Left ventricle myocardium inferior (tissue), 1 donor: ENCODE data around the gene PRTG. TPM values are rescaled to one million over a fixed set of nuclear protein-coding genes. Genes with fewer than 3 reads are reported as not detected.
"Not testable (repeated sequence)": the region's sequence is repeated elsewhere in the genome, so short reads cannot be mapped to it uniquely, and the experiment has no call there.

Experiments used
- DNase-seq: peaks from one replicate; pipeline ENCODE4 v3.0.0-alpha.2; 2020
- H3K27ac ChIP-seq: fragments of 200-600 bp; replicated peaks from 2 replicates; pipeline ENCODE4 v1.8.0; 2021
- H3K27me3 ChIP-seq: fragments of 200-600 bp; 2 replicates; pipeline ENCODE4 v1.8.0; 2021; ENCODE audit warnings: low read depth
- H3K36me3 ChIP-seq: fragments of 200-600 bp; 2 replicates; pipeline ENCODE4 v1.8.0; 2021
- H3K4me1 ChIP-seq: fragments of 200-600 bp; 2 replicates; pipeline ENCODE4 v1.8.0; 2021
- H3K4me3 ChIP-seq: fragments of 200-600 bp; 2 replicates; pipeline ENCODE4 v1.8.0; 2021; ENCODE audit warnings: mild to moderate bottlenecking, moderate library complexity
- H3K9me3 ChIP-seq: fragments of 200-600 bp; replicated peaks from 2 replicates; pipeline ENCODE4 v1.8.0; 2021
- CTCF ChIP-seq: fragments of 200-600 bp; IDR thresholded peaks from 2 replicates; pipeline ENCODE4 v1.8.0; 2021; ENCODE audit warnings: antibody characterized with exemption, mild to moderate bottlenecking, borderline replicate concordance
- intact Hi-C: fragments of 100-400 bp; cut with micrococcal nuclease; formaldehyde crosslinking; loops from one replicate; pipeline ENCODE4 v1.11.0; 2022
- total RNA-seq: library from RNA; stranded (reverse); fragmentation: NEBNext Ultra II Directional; extraction: Animal tissue kit (Norgen Biotek cat#: 25700); gene quantifications from one replicate; pipeline ENCODE4 v1.2.1, GENCODE V29; 2021
- donor health status: DM: no; HTN: yes; CAD: no; lungs with severe emphysema.

The PRTG gene
- total RNA-seq, 1 donor from 2014 or later, result 0.69 TPM

GRCh38 chr15:55694652-55695150, 48.3 kb downstream of the PRTG start:
- Histone ChIP-seq H3K4me1 (no peaks in the 10 kb centered on the region), H3K27ac (no peak overlapping the region), H3K4me3 (no peak overlapping the region), H3K9me3 (no peaks in the 10 kb centered on the region), H3K36me3 (no peaks in the 10 kb centered on the region), H3K27me3 (no peaks in the 10 kb centered on the region)
- TF ChIP-seq CTCF, result no peak
- DNase-seq, result no peak
- intact Hi-C loops, result no loop called here

- DNase-seq, H3K27me3 ChIP-seq, H3K4me1 ChIP-seq, H3K9me3 ChIP-seq, H3K36me3 ChIP-seq, H3K27ac ChIP-seq, intact Hi-C loops, H3K4me3 ChIP-seq: not testable (repeated sequence)
These were observed 49.8 kb downstream of the PRTG start for GRCh38 chr15:55693116-55693515.

GRCh38 chr15:55687792-55688191, 55.2 kb downstream of the PRTG start:
- intact Hi-C loops, result no loop called here
- no peak overlapping the region for H3K4me3 ChIP-seq
- TF ChIP-seq CTCF, result no peak
- no peak overlapping the region for H3K27ac ChIP-seq
- no peaks in the 10 kb centered on the region for H3K4me1 ChIP-seq
- no peaks in the 10 kb centered on the region for H3K27me3 ChIP-seq
- no peaks in the 10 kb centered on the region for H3K36me3 ChIP-seq
- no peaks in the 10 kb centered on the region for H3K9me3 ChIP-seq
- no peak for DNase-seq

GRCh38 chr15:55685286-55685685, 57.7 kb downstream of the PRTG start:
- intact Hi-C loops, result no loop called here
- no peaks in the 10 kb centered on the region for H3K4me1 ChIP-seq
- H3K27ac ChIP-seq, result no peak overlapping the region
- H3K4me3 ChIP-seq, result no peak overlapping the region
- H3K9me3 ChIP-seq, result no peaks in the 10 kb centered on the region
- H3K36me3 ChIP-seq, result no peaks in the 10 kb centered on the region
- no peak for DNase-seq
- H3K27me3 ChIP-seq, result no peaks in the 10 kb centered on the region
- TF ChIP-seq CTCF, result no peak

- no peak for TF ChIP-seq CTCF
- intact Hi-C loops, result no loop called here
- Histone ChIP-seq H3K36me3 (no peaks in the 10 kb centered on the region), H3K4me3 (no peak overlapping the region), H3K4me1 (no peaks in the 10 kb centered on the region), H3K9me3 (no peaks in the 10 kb centered on the region), H3K27me3 (no peaks in the 10 kb centered on the region), H3K27ac (no peak overlapping the region)
- DNase-seq, result no peak
These were observed 59.6 kb downstream of the PRTG start for GRCh38 chr15:55683376-55683775.

GRCh38 chr15:55681631-55682030, 61.3 kb downstream of the PRTG start:
- H3K27ac ChIP-seq, result no peak overlapping the region
- H3K9me3 ChIP-seq, result no peaks in the 10 kb centered on the region
- no peak for DNase-seq
- no peak for TF ChIP-seq CTCF
- no peak overlapping the region for H3K4me3 ChIP-seq
- intact Hi-C loops, result no loop called here
- no peaks in the 10 kb centered on the region for H3K36me3 ChIP-seq
- no peaks in the 10 kb centered on the region for H3K4me1 ChIP-seq
- H3K27me3 ChIP-seq, result no peaks in the 10 kb centered on the region
